Ishikawa (cell line): ENCODE results near the gene UBQLNL.

Experiments used
- CEBPB ChIP-seq: IDR thresholded peaks from 2 replicates; pipeline ENCODE4 v1.6.1; 2012
- CREB1 ChIP-seq: IDR thresholded peaks from 2 replicates; pipeline ENCODE4 v1.6.1; 2012; ENCODE audit warnings: low read depth
- EGR1 ChIP-seq: IDR thresholded peaks from 2 replicates; pipeline ENCODE4 v1.6.1; 2012
- EP300 ChIP-seq: IDR thresholded peaks from 2 replicates; pipeline ENCODE4 v1.6.1; 2012; ENCODE audit warnings: borderline replicate concordance
- FOXM1 ChIP-seq: IDR thresholded peaks from 2 replicates; pipeline ENCODE4 v1.6.1; 2012; ENCODE audit warnings: low read depth, borderline replicate concordance
- MAX ChIP-seq: IDR thresholded peaks from 2 replicates; pipeline ENCODE4 v1.6.1; 2012
- NFIC ChIP-seq: IDR thresholded peaks from 2 replicates; pipeline ENCODE4 v1.6.1; 2012
- RAD21 ChIP-seq: IDR thresholded peaks from 2 replicates; pipeline ENCODE4 v1.6.1; 2012; ENCODE audit warnings: low read depth
- REST ChIP-seq: IDR thresholded peaks from 2 replicates; pipeline ENCODE4 v1.6.1; 2012; ENCODE audit warnings: low read depth, mild to moderate bottlenecking
- TAF1 ChIP-seq: IDR thresholded peaks from 2 replicates; pipeline ENCODE4 v1.6.1; 2012; ENCODE audit warnings: low read depth, mild to moderate bottlenecking
- TCF12 ChIP-seq: IDR thresholded peaks from 2 replicates; pipeline ENCODE4 v1.6.1; 2012; ENCODE audit warnings: low read depth
- TEAD4 ChIP-seq: IDR thresholded peaks from 2 replicates; pipeline ENCODE4 v1.6.1; 2012
- USF1 ChIP-seq: IDR thresholded peaks from 2 replicates; pipeline ENCODE4 v1.6.1; 2012
- YY1 ChIP-seq: IDR thresholded peaks from 2 replicates; pipeline ENCODE4 v1.6.1; 2012; ENCODE audit warnings: low read depth
- ZBTB7A ChIP-seq: IDR thresholded peaks from 2 replicates; pipeline ENCODE4 v1.6.1; 2012; ENCODE audit warnings: low read depth

The UBQLNL gene

GRCh38 chr11:5527716-5528115, 11.2 kb upstream of the UBQLNL start:
- TF ChIP-seq TEAD4 = no peak
- no peak for TF ChIP-seq YY1
- no peak for TF ChIP-seq NFIC
- no peak for TF ChIP-seq USF1
- TF ChIP-seq REST = no peak
- TF ChIP-seq RAD21 = no peak
- no peak for TF ChIP-seq MAX
- TF ChIP-seq EGR1 = no peak
- no peak for TF ChIP-seq TAF1
- no peak for TF ChIP-seq ZBTB7A
- TF ChIP-seq EP300 = no peak
- TF ChIP-seq FOXM1 = no peak
- no peak for TF ChIP-seq CREB1
- TF ChIP-seq CEBPB = no peak
- TF ChIP-seq TCF12 = no peak

- TF ChIP-seq NFIC = no peak
- no peak for TF ChIP-seq EGR1
- TF ChIP-seq TAF1 = no peak
- TF ChIP-seq CREB1 = no peak
- TF ChIP-seq YY1 = no peak
- no peak for TF ChIP-seq MAX
- no peak for TF ChIP-seq CEBPB
- TF ChIP-seq TEAD4 = no peak
- no peak for TF ChIP-seq RAD21
- TF ChIP-seq TCF12 = no peak
- TF ChIP-seq EP300 = no peak
- no peak for TF ChIP-seq ZBTB7A
- TF ChIP-seq FOXM1 = no peak
- TF ChIP-seq REST = no peak
Measured at GRCh38 chr11:5524756-5525155, 8.3 kb upstream of the UBQLNL start.

- TF ChIP-seq EP300 (no peak), RAD21 (no peak), CREB1 (no peak), REST (no peak), TEAD4 (no peak), FOXM1 (no peak), YY1 (no peak), NFIC (no peak), ZBTB7A (no peak), CEBPB (no peak), USF1 (no peak), EGR1 (no peak), TAF1 (no peak), TCF12 (no peak), MAX (no peak)
Measured at GRCh38 chr11:5522308-5522707, 5.8 kb upstream of the UBQLNL start.

GRCh38 chr11:5521540-5521939, 5.0 kb upstream of the UBQLNL start:
- TF ChIP-seq CREB1 (no peak), RAD21 (no peak), FOXM1 (no peak), YY1 (no peak), REST (no peak), TEAD4 (no peak), USF1 (no peak), EGR1 (no peak), MAX (no peak), EP300 (no peak), NFIC (no peak), TCF12 (no peak), ZBTB7A (no peak), CEBPB (no peak), TAF1 (no peak)
